HG03520 (cell line): ENCODE results near the gene LILRA2.
"Not testable (repeated sequence)": the region's sequence is repeated elsewhere in the genome, so short reads cannot be mapped to it uniquely, and the experiment has no call there.

Experiments used
- ATAC-seq: cut with Tn5 transposase; IDR thresholded peaks from one replicate; pipeline ENCODE4 v1.9.1; 2021; ENCODE audit warnings: mild to moderate bottlenecking, moderate library complexity; ENCODE audit not compliant: unreplicated experiment

The LILRA2 gene

GRCh38 chr19:54570316-54570715 is 3.3 kb upstream of the LILRA2 start:
- no peak for ATAC-seq

- not testable (repeated sequence) for ATAC-seq
Observed at GRCh38 chr19:54571715-54572615, 1.6 kb upstream of the LILRA2 start.

- no peak for ATAC-seq
Observed at GRCh38 chr19:54572696-54573311, 786 bp upstream of the LILRA2 start.

- no peak for ATAC-seq
Observed at GRCh38 chr19:54574051-54574450, 461 bp downstream of the LILRA2 start.

- no peak for ATAC-seq
Observed at GRCh38 chr19:54574527-54575056, 1.0 kb downstream of the LILRA2 start.

GRCh38 chr19:54575205-54575604 is 1.6 kb downstream of the LILRA2 start:
- not testable (repeated sequence) for ATAC-seq

- ATAC-seq: no peak
Observed at GRCh38 chr19:54576411-54576976, 2.9 kb downstream of the LILRA2 start.

GRCh38 chr19:54577334-54577733 is 3.7 kb downstream of the LILRA2 start:
- ATAC-seq: no peak

GRCh38 chr19:54578268-54578667 is 4.7 kb downstream of the LILRA2 start:
- not testable (repeated sequence) for ATAC-seq

- no peak for ATAC-seq
Observed at GRCh38 chr19:54586397-54586796, 12.8 kb downstream of the LILRA2 start.

- ATAC-seq: no peak
Observed at GRCh38 chr19:54587026-54587425, 13.4 kb downstream of the LILRA2 start.

GRCh38 chr19:54593445-54593844 is 19.9 kb downstream of the LILRA2 start, which contains the start of gene LILRA1:
TSS of gene LILRA1 (plus strand) at chr19:54593632. CDS start at chr19:54594245, 613 bp downstream.
- not testable (repeated sequence) for ATAC-seq

- ATAC-seq: not testable (repeated sequence)
Observed at GRCh38 chr19:54593931-54594626, 20.5 kb downstream of the LILRA2 start.

- ATAC-seq: no peak
Observed at GRCh38 chr19:54594737-54595136, 21.1 kb downstream of the LILRA2 start.

- not testable (repeated sequence) for ATAC-seq
Observed at GRCh38 chr19:54595680-54596436, 22.3 kb downstream of the LILRA2 start.

GRCh38 chr19:54600212-54600611 is 26.6 kb downstream of the LILRA2 start:
- ATAC-seq: no peak

- ATAC-seq: no peak
Observed at GRCh38 chr19:54606230-54606629, 32.6 kb downstream of the LILRA2 start.

- no peak for ATAC-seq
Observed at GRCh38 chr19:54606891-54607784, 33.5 kb downstream of the LILRA2 start.

- ATAC-seq: no peak
Observed at GRCh38 chr19:54607785-54608150, 34.2 kb downstream of the LILRA2 start.
